Breast epithelium (tissue), 4 donors: Measurements from ENCODE around the gene GBA2. TPM values are rescaled to one million over a fixed set of nuclear protein-coding genes. Genes with fewer than 3 reads are reported as not detected.

Source experiments
- DNase-seq, 2 donors: peaks; one replicate each; pipeline ENCODE4 v3.0.0-alpha.2; 2019; ENCODE audit warnings: low spot score in 2 of 2
- H3K27ac ChIP-seq, 2 donors: fragments of 200-600 bp; sonication (generic) in 1 of 2; one replicate each; pipeline ENCODE4 v1.5.1; 2016 to 2019; ENCODE audit warnings: mild to moderate bottlenecking in 1 of 2
- H3K27me3 ChIP-seq, 2 donors: fragments of 200-600 bp; sonication (generic) in 1 of 2; one replicate each; pipeline versions ENCODE4 v1.5.1 to v1.6.0; 2017 to 2019; ENCODE audit warnings: control low read depth in 1 of 2, mild to moderate bottlenecking in 1 of 2
- H3K36me3 ChIP-seq: fragments of 200-600 bp; one replicate; pipeline ENCODE4 v1.5.1; 2019
- H3K4me1 ChIP-seq, 2 donors: fragments of 200-600 bp; sonication (generic); one replicate each; pipeline ENCODE4 v1.5.1; 2016 to 2019; ENCODE audit warnings: control low read depth in 1 of 2
- H3K4me3 ChIP-seq, 3 donors: fragments of 200-600 bp; sonication (generic); 1 replicate in 2 of 3; 2 replicates in 1 of 3; pipeline ENCODE4 v1.5.1; 2016 to 2019; ENCODE audit warnings: mild to moderate bottlenecking in 3 of 3, moderate library complexity in 2 of 3
- H3K9me3 ChIP-seq, 2 donors: fragments of 200-600 bp; sonication (generic) in 1 of 2; one replicate each; pipeline ENCODE4 v1.5.1; 2016 to 2019; ENCODE audit warnings: control low read depth in 1 of 2
- CTCF ChIP-seq, 3 donors: fragments of 450-650 bp; IDR thresholded peaks; one replicate each; pipeline ENCODE4 v1.5.1; 2016 to 2017; ENCODE audit warnings: antibody characterized with exemption in 3 of 3, mild to moderate bottlenecking in 3 of 3, moderate library complexity in 3 of 3
- POLR2A ChIP-seq: fragments of 450-650 bp; IDR thresholded peaks from one replicate; pipeline ENCODE4 v1.6.1; 2016; ENCODE audit warnings: antibody characterized with exemption, mild to moderate bottlenecking, moderate library complexity
- POLR2AphosphoS5 ChIP-seq, 3 donors: sonication (generic); formaldehyde crosslinking; IDR thresholded peaks; one replicate each; pipeline ENCODE4 v1.6.1; 2017; ENCODE audit warnings: antibody characterized with exemption in 3 of 3
- intact Hi-C: fragments of 100-400 bp; cut with DNase I; formaldehyde crosslinking; loops from one replicate; pipeline ENCODE4 v1.15.1; 2023; ENCODE audit warnings: low total_unique reads
- total RNA-seq, 3 donors: library from RNA; depleted of rRNA; stranded (reverse); fragments of >200 nt; gene quantifications; one replicate each; pipeline ENCODE4 v1.1.0, GENCODE V29; 2016

The GBA2 gene
- total RNA-seq, 3 donors from 2014 or later = 44.5 to 63.8 (median 57.0) TPM

- no peak for DNase-seq
- Histone ChIP-seq H3K9me3 (no peaks in the 10 kb centered on the region), H3K36me3 (no peaks in the 10 kb centered on the region), H3K4me1 (peaks cover 3 to 11% of the 10 kb centered on the region in 2 donors), H3K4me3 (no peak overlapping the region), H3K27me3 (no peaks in the 10 kb centered on the region), H3K27ac (peak overlapping the region in 1 of 2 donors; percentile 22)
- TF ChIP-seq CTCF (IDR thresholded peaks at IDR 0.05) (no peak), POLR2AphosphoS5 (IDR thresholded peaks at IDR 0.05) (no peak), POLR2A (no peak)
- intact Hi-C loops = no loop called here
Measured at GRCh38 chr9:35759795-35760194, 10.8 kb upstream of the GBA2 start.

- Histone ChIP-seq H3K4me1 (peaks cover 3 to 11% of the 10 kb centered on the region in 2 donors), H3K27me3 (no peaks in the 10 kb centered on the region), H3K4me3 (no peak overlapping the region), H3K27ac (peak overlapping the region; percentile 94 to 95), H3K36me3 (no peaks in the 10 kb centered on the region), H3K9me3 (no peaks in the 10 kb centered on the region)
- no peak for TF ChIP-seq POLR2AphosphoS5 (IDR thresholded peaks at IDR 0.05)
- TF ChIP-seq CTCF (IDR thresholded peaks at IDR 0.05) = no peak
- no peak for TF ChIP-seq POLR2A
- DNase-seq = no peak
- intact Hi-C loops = no loop called here
Measured at GRCh38 chr9:35758475-35759050, 9.5 kb upstream of the GBA2 start.

GRCh38 chr9:35757892-35758275 is 8.9 kb upstream of the GBA2 start:
- no peaks in the 10 kb centered on the region for H3K27me3 ChIP-seq
- TF ChIP-seq CTCF (IDR thresholded peaks at IDR 0.05) = no peak
- TF ChIP-seq POLR2AphosphoS5 (IDR thresholded peaks at IDR 0.05) = no peak
- no peak for TF ChIP-seq POLR2A
- H3K9me3 ChIP-seq = no peaks in the 10 kb centered on the region
- intact Hi-C loops = no loop called here
- no peak for DNase-seq
- peak overlapping the region in 1 of 3 donors; percentile 78 for H3K4me3 ChIP-seq
- H3K4me1 ChIP-seq = peaks cover 3 to 11% of the 10 kb centered on the region in 2 donors
- no peaks in the 10 kb centered on the region for H3K36me3 ChIP-seq
- peak overlapping the region; percentile 94 to 95 for H3K27ac ChIP-seq

- peaks cover 3 to 11% of the 10 kb centered on the region in 2 donors for H3K4me1 ChIP-seq
- no peaks in the 10 kb centered on the region for H3K27me3 ChIP-seq
- DNase-seq = peak; percentile 42 to 57
- TF ChIP-seq POLR2AphosphoS5 (IDR thresholded peaks at IDR 0.05) (peak in 1 of 3 donors; percentile 23), CTCF (IDR thresholded peaks at IDR 0.05) (no peak)
- H3K9me3 ChIP-seq = no peaks in the 10 kb centered on the region
- H3K27ac ChIP-seq = peak overlapping the region; percentile 94 to 95
- H3K36me3 ChIP-seq = no peaks in the 10 kb centered on the region
- peak overlapping the region; percentile 40 to 78 (median 72) for H3K4me3 ChIP-seq
- intact Hi-C loops = no loop called here
Measured at GRCh38 chr9:35757226-35757891, 8.3 kb upstream of the GBA2 start.
